Hematopoietic multipotent progenitor cell (in vitro differentiated cells): ENCODE results near the gene TPSB2. TPM values are rescaled to one million over a fixed set of nuclear protein-coding genes. Genes with fewer than 3 reads are reported as not detected.
"Not testable (repeated sequence)": the region's sequence is repeated elsewhere in the genome, so short reads cannot be mapped to it uniquely, and the experiment has no call there.

Source experiments
- DNase-seq, 3 donors: peaks; one replicate each; pipeline ENCODE4 v3.0.0-alpha.2; 2011 to 2015; ENCODE audit warnings: low read depth in 2 of 3, low spot score in 2 of 3
- total RNA-seq: library from RNA; depleted of rRNA; stranded (reverse); fragments of >200 nt; gene quantifications from one replicate; pipeline ENCODE4 v1.2.3, GENCODE V29; 2012

The TPSB2 gene
- total RNA-seq, 1 donor = 8.9 TPM

DNA sequence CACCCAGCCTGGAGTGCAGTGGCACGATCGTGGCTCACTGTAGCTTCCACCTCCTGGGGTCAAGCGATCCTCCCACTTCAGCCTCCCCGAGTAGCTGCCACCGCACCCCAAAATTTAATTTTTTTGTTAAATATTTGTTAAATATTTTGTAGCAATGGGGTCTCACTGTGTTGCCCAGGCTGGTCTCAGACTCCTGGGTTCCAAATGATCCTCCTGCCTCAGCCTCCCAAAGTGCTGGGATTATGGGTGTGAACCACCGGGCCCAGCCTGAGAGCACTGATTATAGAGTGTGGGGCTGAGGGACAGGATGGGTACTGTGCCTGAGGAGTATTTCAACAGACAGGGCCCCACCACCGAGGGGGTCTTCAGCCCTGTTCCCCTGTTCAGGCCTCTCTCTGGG lies 40.5 kb downstream of the TPSB2 start:
- no peak for DNase-seq

DNA sequence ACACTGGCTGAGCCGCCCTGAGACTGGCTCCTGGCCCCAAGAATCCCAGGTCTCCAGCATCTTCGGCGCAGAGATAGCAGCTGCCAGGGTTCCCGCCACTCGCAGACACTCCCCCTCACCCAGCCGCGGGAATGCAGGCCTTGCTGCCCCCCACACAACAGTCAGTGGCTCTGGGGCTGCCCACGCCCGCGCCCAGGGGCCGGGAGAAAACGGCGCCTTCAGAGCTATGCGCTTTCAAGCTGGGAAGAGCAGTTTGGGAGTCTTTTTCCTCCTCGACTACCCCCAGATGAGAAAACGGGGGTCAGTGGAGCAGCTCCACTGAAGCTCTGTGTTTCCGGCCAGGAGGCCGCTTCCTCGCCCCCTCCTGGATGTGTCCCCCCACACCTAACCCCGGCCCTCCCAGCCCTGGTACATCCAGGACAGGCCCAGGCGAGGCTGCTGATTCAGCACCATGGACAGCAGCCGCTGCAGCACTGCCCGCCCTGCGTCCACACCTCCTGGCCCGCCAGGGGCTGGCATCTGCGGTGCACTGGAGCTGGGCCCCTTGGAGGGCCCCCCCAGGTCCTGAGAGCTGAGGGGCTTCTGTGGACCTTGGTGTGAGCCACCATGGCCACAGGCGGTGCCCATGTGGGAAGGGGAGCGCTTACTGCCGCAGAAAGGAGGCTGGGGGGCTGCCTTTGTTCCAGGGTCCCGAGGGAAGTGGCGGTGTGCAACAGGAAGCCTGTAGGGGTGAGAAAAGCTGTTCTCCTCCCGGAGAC lies 41.4 kb downstream of the TPSB2 start:
- peak; percentile 21 to 70 (median 49) for DNase-seq

DNA sequence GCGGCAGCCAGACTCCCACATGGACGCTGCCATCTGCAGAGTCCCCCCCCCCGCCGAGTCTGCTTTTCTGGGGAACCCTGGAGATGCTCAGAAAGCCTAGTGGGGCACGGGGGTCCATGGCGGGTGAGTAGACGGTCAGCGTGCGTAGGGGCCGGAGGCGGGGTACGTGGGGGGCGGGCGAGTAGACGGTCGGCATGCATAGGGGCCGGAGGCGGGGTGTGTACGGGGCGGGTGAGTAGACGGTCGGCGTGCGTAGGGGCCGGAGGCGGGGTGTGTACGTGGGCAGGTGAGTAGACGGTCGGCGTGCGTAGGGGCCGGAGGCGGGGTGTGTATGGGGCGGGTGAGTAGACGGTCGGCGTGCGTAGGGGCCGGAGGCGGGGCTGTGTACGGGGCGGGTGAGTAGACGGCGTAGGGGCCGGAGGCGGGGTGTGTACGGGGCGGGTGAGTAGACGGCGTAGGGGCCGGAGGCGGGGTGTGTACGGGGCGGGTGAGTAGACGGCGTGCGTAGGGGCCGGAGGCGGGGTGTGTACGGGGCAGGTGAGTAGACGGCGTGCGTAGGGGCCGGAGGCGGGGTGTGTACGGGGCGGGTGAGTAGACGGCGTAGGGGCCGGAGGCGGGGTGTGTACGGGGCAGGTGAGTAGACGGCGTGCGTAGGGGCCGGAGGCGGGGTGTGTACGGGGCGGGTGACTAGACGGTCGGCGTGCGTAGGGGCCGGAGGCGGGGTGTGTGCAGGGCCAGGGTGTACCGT lies 44.4 kb downstream of the TPSB2 start:
- not testable (repeated sequence) for DNase-seq

GRCh38 chr16:1184980-1185379 lies 45.0 kb downstream of the TPSB2 start:
- no peak for DNase-seq

GRCh38 chr16:1184156-1184868 lies 45.7 kb downstream of the TPSB2 start:
- DNase-seq = no peak

DNA sequence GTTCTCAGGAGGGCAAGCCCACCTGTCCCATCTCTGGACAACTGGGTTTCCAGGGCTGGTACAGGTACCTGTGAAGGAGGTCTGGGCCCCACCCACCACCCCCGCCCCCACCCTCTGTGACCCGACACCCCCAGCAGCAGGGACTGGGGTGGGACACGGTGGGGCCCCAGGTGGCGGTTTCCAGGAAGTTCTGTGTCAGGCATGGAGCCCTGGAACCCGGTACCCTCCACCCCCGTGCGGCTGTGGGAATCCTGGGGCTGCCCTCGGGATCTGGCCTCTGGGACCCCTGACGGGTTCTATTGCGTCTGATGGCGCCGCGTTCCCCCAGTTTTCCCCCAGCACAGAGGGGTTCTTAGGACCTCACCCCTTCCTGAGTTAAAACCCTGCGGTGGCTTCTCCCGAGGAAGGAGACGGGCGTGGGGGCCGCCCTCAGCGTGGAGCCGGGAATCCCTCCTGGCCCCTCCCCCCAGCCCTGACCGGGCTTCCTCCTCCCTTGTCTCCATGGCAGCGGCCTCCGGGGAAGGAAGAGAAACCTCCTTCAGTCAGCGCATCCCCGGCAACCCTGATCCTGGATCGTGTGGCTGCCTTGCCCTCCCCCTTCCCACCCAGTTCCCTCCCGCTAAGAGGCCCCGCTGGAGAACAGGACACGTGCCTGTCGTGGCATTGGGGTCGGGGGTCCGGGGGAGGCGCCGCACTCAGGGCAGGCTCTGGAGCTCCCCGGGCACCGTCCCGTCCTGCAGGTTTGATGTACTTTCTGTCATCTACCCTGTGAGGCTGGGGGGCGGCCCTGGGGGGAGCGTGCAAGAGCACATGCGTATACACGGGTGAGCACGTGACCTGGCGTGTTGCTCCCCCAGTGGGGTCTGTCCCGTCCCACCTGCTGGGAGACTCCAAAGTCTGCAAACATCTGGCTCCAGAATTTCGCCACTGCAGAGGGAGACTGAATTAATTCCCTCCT lies 46.8 kb downstream of the TPSB2 start:
- DNase-seq = no peak

- no peak for DNase-seq
These were observed 47.7 kb downstream of the TPSB2 start for GRCh38 chr16:1182316-1182671.

DNA sequence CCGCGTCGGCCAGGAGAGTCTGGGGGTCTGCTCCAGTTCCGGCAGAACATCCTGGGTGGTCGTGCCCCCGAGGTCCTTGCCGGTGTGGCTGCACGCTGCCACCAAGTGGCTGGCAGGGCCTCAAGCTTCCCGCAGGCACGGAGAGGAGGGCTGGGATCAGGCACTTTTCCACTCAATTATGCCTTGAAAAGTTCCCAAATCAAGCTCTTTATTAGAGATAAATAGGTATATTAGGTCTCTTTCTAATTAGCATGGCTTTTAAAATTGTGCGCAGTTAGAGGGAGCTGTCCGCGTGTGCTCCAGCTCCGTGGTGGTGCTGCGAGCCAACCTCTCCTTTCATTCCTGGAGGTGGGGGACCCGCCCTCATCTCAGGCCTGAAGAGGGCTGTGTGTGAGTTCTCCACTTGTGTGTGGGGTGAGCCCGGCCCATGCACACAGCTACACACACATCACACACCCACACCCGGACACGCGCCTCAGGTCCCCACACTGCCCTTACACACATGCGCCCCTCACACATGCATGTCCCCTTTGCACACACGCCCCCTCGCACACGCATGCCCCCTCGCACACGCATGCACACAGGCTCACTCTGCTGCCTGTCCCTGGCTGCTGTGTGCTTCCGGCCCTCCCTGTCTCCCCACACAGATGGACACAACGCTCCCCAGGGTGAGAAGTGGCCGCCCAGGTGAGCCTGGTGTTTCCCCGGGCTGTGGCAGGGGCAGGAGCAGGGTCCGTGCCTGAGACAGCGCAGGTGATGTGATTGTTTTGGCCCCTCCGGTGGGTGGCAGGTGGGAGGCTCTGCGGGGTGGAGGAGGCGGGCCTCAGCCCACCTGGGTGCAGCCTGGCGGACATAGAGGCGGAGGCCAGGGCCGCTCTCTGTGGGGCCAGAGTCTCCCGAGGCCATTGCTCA lies 48.3 kb downstream of the TPSB2 start:
- DNase-seq = no peak

GRCh38 chr16:1180549-1181403 lies 49.2 kb downstream of the TPSB2 start:
- no peak for DNase-seq

Other genes with a start within 250 kb of the TPSB2 start
- gene SOX8, start 248.4 kb downstream of the TPSB2 start, total RNA-seq = under 0.01 TPM
- not detected for gene SSTR5, start 157.4 kb downstream of the TPSB2 start, total RNA-seq
- not detected for gene C1QTNF8, start 133.9 kb downstream of the TPSB2 start, total RNA-seq
- under 0.01 TPM for gene CACNA1H, start 77.1 kb downstream of the TPSB2 start, total RNA-seq
- gene TPSG1, start 4.9 kb downstream of the TPSB2 start, total RNA-seq = not detected
- gene TPSAB1, start 10.5 kb upstream of the TPSB2 start, total RNA-seq = 72.2 TPM
- 0.54 TPM for gene TPSD1, start 25.9 kb upstream of the TPSB2 start, total RNA-seq
- gene UBE2I, start 79.5 kb upstream of the TPSB2 start, total RNA-seq = 67.6 TPM
- gene BAIAP3, start 103.5 kb upstream of the TPSB2 start, total RNA-seq = 27.7 TPM
- 48.2 TPM for gene TSR3, start 121.7 kb upstream of the TPSB2 start, total RNA-seq
- gene GNPTG, start 121.7 kb upstream of the TPSB2 start, total RNA-seq = 56.0 TPM
- 45.5 TPM for gene UNKL, start 184.5 kb upstream of the TPSB2 start, total RNA-seq
- gene UQCC4, start 190.6 kb upstream of the TPSB2 start, total RNA-seq = 18.0 TPM
- 5.1 TPM for gene PERCC1, start 200.9 kb upstream of the TPSB2 start, total RNA-seq
- gene CCDC154, start 214.4 kb upstream of the TPSB2 start, total RNA-seq = 0.54 TPM
- gene CLCN7, start 244.8 kb upstream of the TPSB2 start, total RNA-seq = 134 TPM